Muscle layer of colon (tissue), 2 donors: ENCODE data around the gene RASGRF2.

Experiments used
- H3K27ac ChIP-seq: one replicate; pipeline ENCODE4 v1.7.0; 2013; ENCODE audit warnings: low read depth, mild to moderate bottlenecking, low read length, moderate library complexity
- H3K27me3 ChIP-seq, 2 donors: one replicate each; pipeline ENCODE4 v1.7.0; 2013; ENCODE audit warnings: low read length in 2 of 2, mild to moderate bottlenecking in 2 of 2; ENCODE audit not compliant: insufficient read depth in 2 of 2, control insufficient read depth in 1 of 2
- H3K36me3 ChIP-seq: one replicate; pipeline ENCODE4 v1.7.0; 2013; ENCODE audit warnings: mild to moderate bottlenecking, low read length; ENCODE audit not compliant: insufficient read depth
- H3K4me1 ChIP-seq: one replicate; pipeline ENCODE4 v1.7.0; 2013; ENCODE audit warnings: mild to moderate bottlenecking, low read length; ENCODE audit not compliant: insufficient read depth
- H3K4me3 ChIP-seq, 2 donors: one replicate each; pipeline ENCODE4 v1.7.0; 2013; ENCODE audit warnings: low read length in 2 of 2, low read depth in 1 of 2, mild to moderate bottlenecking in 1 of 2, moderate library complexity in 1 of 2
- H3K9ac ChIP-seq: one replicate; pipeline ENCODE4 v1.7.0; 2013; ENCODE audit warnings: low read length
- H3K9me3 ChIP-seq: one replicate; pipeline ENCODE4 v1.7.0; 2013; ENCODE audit warnings: mild to moderate bottlenecking, low read length
- donor health status: abdominal sarcoma.
- donor health status: Adenocarcinoma of cecum.

The RASGRF2 gene

GRCh38 chr5:80926979-80927656, 33.0 kb upstream of the RASGRF2 start:
- Histone ChIP-seq H3K4me1 (no peaks in the 10 kb centered on the region), H3K36me3 (no peaks in the 10 kb centered on the region), H3K9ac (no peak overlapping the region), H3K4me3 (no peak overlapping the region), H3K27me3 (no peaks in the 10 kb centered on the region), H3K9me3 (no peaks in the 10 kb centered on the region), H3K27ac (no peak overlapping the region)

GRCh38 chr5:80928073-80928472, 32.1 kb upstream of the RASGRF2 start:
- H3K4me3 ChIP-seq: no peak overlapping the region
- H3K4me1 ChIP-seq: no peaks in the 10 kb centered on the region
- H3K36me3 ChIP-seq: no peaks in the 10 kb centered on the region
- H3K27ac ChIP-seq: no peak overlapping the region
- H3K27me3 ChIP-seq: no peaks in the 10 kb centered on the region
- no peak overlapping the region for H3K9ac ChIP-seq
- no peaks in the 10 kb centered on the region for H3K9me3 ChIP-seq

- no peaks in the 10 kb centered on the region for H3K36me3 ChIP-seq
- no peak overlapping the region for H3K4me3 ChIP-seq
- no peaks in the 10 kb centered on the region for H3K4me1 ChIP-seq
- H3K27ac ChIP-seq: no peak overlapping the region
- H3K27me3 ChIP-seq: no peaks in the 10 kb centered on the region
- no peak overlapping the region for H3K9ac ChIP-seq
- no peaks in the 10 kb centered on the region for H3K9me3 ChIP-seq
Observed at GRCh38 chr5:80930940-80931339, 29.2 kb upstream of the RASGRF2 start.

- Histone ChIP-seq H3K4me1 (no peaks in the 10 kb centered on the region), H3K36me3 (no peaks in the 10 kb centered on the region), H3K27ac (no peak overlapping the region), H3K27me3 (no peaks in the 10 kb centered on the region), H3K4me3 (no peak overlapping the region), H3K9ac (no peak overlapping the region), H3K9me3 (no peaks in the 10 kb centered on the region)
Observed at GRCh38 chr5:80931411-80931810, 28.8 kb upstream of the RASGRF2 start.

GRCh38 chr5:80933036-80933435, 27.1 kb upstream of the RASGRF2 start:
- H3K9ac ChIP-seq: no peak overlapping the region
- no peak overlapping the region for H3K27ac ChIP-seq
- no peaks in the 10 kb centered on the region for H3K9me3 ChIP-seq
- no peaks in the 10 kb centered on the region for H3K27me3 ChIP-seq
- H3K4me3 ChIP-seq: no peak overlapping the region
- H3K4me1 ChIP-seq: no peaks in the 10 kb centered on the region
- H3K36me3 ChIP-seq: no peaks in the 10 kb centered on the region

- Histone ChIP-seq H3K9me3 (no peaks in the 10 kb centered on the region), H3K4me1 (no peaks in the 10 kb centered on the region), H3K4me3 (no peak overlapping the region), H3K9ac (no peak overlapping the region), H3K27ac (no peak overlapping the region), H3K36me3 (no peaks in the 10 kb centered on the region), H3K27me3 (no peaks in the 10 kb centered on the region)
Observed at GRCh38 chr5:80934751-80935150, 25.4 kb upstream of the RASGRF2 start.

- H3K27me3 ChIP-seq: no peaks in the 10 kb centered on the region
- no peak overlapping the region for H3K27ac ChIP-seq
- no peaks in the 10 kb centered on the region for H3K36me3 ChIP-seq
- H3K4me3 ChIP-seq: no peak overlapping the region
- no peaks in the 10 kb centered on the region for H3K9me3 ChIP-seq
- H3K4me1 ChIP-seq: no peaks in the 10 kb centered on the region
- no peak overlapping the region for H3K9ac ChIP-seq
Observed at GRCh38 chr5:80935811-80936385, 24.3 kb upstream of the RASGRF2 start.

GRCh38 chr5:80936881-80937280, 23.3 kb upstream of the RASGRF2 start:
- Histone ChIP-seq H3K36me3 (no peaks in the 10 kb centered on the region), H3K9me3 (no peaks in the 10 kb centered on the region), H3K27ac (no peak overlapping the region), H3K9ac (no peak overlapping the region), H3K27me3 (no peaks in the 10 kb centered on the region), H3K4me1 (no peaks in the 10 kb centered on the region), H3K4me3 (no peak overlapping the region)

GRCh38 chr5:80937584-80938356, 22.4 kb upstream of the RASGRF2 start:
- Histone ChIP-seq H3K9ac (no peak overlapping the region), H3K27me3 (no peaks in the 10 kb centered on the region), H3K9me3 (no peaks in the 10 kb centered on the region), H3K27ac (no peak overlapping the region), H3K4me1 (no peaks in the 10 kb centered on the region), H3K36me3 (no peaks in the 10 kb centered on the region), H3K4me3 (no peak overlapping the region)

- no peaks in the 10 kb centered on the region for H3K9me3 ChIP-seq
- no peak overlapping the region for H3K4me3 ChIP-seq
- no peaks in the 10 kb centered on the region for H3K4me1 ChIP-seq
- H3K27ac ChIP-seq: no peak overlapping the region
- H3K9ac ChIP-seq: no peak overlapping the region
- H3K27me3 ChIP-seq: no peaks in the 10 kb centered on the region
- no peaks in the 10 kb centered on the region for H3K36me3 ChIP-seq
Observed at GRCh38 chr5:80941496-80941895, 18.7 kb upstream of the RASGRF2 start.

- no peaks in the 10 kb centered on the region for H3K36me3 ChIP-seq
- H3K9ac ChIP-seq: no peak overlapping the region
- no peak overlapping the region for H3K4me3 ChIP-seq
- H3K9me3 ChIP-seq: no peaks in the 10 kb centered on the region
- H3K27me3 ChIP-seq: no peaks in the 10 kb centered on the region
- H3K27ac ChIP-seq: no peak overlapping the region
- no peaks in the 10 kb centered on the region for H3K4me1 ChIP-seq
Observed at GRCh38 chr5:80951366-80951765, 8.8 kb upstream of the RASGRF2 start.
